ENCODE results near the gene VGLL4. TPM values are rescaled to one million over a fixed set of nuclear protein-coding genes. Genes with fewer than 3 reads are reported as not detected.

VGLL4 gene
- total RNA-seq, 1 experiment from 2014 or later = 26.9 TPM

DNA sequence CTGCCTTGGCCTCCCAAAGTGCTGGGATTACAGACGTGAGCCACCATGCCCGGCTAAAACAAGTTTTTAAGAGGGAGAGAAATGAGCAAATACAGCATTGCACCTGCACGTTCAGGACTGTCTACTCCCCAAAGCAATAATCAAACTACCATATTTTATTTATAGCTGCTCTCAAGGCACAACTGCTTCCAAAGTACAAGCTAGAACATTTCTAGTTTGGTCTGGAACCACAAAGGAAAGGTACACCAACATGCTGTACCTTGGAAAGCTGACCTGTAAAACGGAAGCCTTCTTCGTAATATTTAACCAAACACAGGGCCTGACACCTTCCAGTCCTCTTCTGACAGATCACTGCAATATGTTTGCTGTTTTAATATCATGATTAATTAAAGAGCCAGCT lies 14.5 kb upstream of the VGLL4 start:
- POLR2A ChIA-PET = no interaction called here
- peaks cover 0 to 4% of the 10 kb centered on the region in 2 experiments; a peak in 2 of 4 replicates for H3K4me1 ChIP-seq (ENCODE audit: control insufficient read depth in 1 of 2, insufficient read depth in 2 of 2, low read length in 2 of 2)
- no peaks in the 10 kb centered on the region for H3K9me2 ChIP-seq (ENCODE audit: insufficient read depth)
- TF ChIP-seq FOSL1 (IDR thresholded peaks at IDR 0.05; ENCODE audit: low read depth) (no peak), YY1 (IDR thresholded peaks at IDR 0.05; ENCODE audit: extremely low read depth, insufficient replicate concordance, low read depth, low read length) (no peak), RAD21 (IDR thresholded peaks at IDR 0.05; ENCODE audit: low read depth) (no peak), MAX (IDR thresholded peaks at IDR 0.05) (no peak)
- no peaks in the 10 kb centered on the region for H3K36me3 ChIP-seq (ENCODE audit: control insufficient read depth in 1 of 2, insufficient read depth in 2 of 2, low read length in 2 of 2)
- no peaks in the 10 kb centered on the region for H3K27me3 ChIP-seq (ENCODE audit: insufficient read depth, low read length)
- RAD21 ChIA-PET (ENCODE audit: low non-redundant PET in 1 of 2, low total read pairs in 2 of 2, uncharacterized antibody in 2 of 2, unreplicated experiment in 2 of 2) = no interaction called here
- H2AFZ ChIP-seq (ENCODE audit: low read depth, low read length, poor library complexity, severe bottlenecking) = no peak overlapping the region
- no TSS peak for BruUV-seq (replicated peaks)
- intact Hi-C loops (cut with micrococcal nuclease) = loop anchor here (10.0 kb wide), 1 partner anchor 503 kb away; the partner anchor contains the start of gene HRH1
- DNase-seq (ENCODE audit: low read depth, low spot score) = no peak
- ATAC-seq = no peak
- H3K9me3 ChIP-seq (ENCODE audit: control insufficient read depth in 1 of 2, insufficient read depth in 1 of 2, low read depth in 1 of 2, low read length in 2 of 2) = no peaks in the 10 kb centered on the region
- H3K79me2 ChIP-seq (ENCODE audit: insufficient read depth, low read length) = peaks cover 18% of the 10 kb centered on the region; the same call in 1 of the 2 replicates
- H3K4me2 ChIP-seq (ENCODE audit: low read length) = no peak overlapping the region
- H3K4me3 ChIP-seq (replicated peaks in 1 of 2; ENCODE audit: low read depth in 1 of 2, low read length in 2 of 2) = no peak overlapping the region
- no peak overlapping the region for H3K9ac ChIP-seq (ENCODE audit: low read length)
- H3K27ac ChIP-seq (ENCODE audit: low read depth, low read length) = no peak overlapping the region
- H4K20me1 ChIP-seq (ENCODE audit: insufficient read depth) = no peaks in the 10 kb centered on the region
- CTCF ChIA-PET = no interaction called here

DNA sequence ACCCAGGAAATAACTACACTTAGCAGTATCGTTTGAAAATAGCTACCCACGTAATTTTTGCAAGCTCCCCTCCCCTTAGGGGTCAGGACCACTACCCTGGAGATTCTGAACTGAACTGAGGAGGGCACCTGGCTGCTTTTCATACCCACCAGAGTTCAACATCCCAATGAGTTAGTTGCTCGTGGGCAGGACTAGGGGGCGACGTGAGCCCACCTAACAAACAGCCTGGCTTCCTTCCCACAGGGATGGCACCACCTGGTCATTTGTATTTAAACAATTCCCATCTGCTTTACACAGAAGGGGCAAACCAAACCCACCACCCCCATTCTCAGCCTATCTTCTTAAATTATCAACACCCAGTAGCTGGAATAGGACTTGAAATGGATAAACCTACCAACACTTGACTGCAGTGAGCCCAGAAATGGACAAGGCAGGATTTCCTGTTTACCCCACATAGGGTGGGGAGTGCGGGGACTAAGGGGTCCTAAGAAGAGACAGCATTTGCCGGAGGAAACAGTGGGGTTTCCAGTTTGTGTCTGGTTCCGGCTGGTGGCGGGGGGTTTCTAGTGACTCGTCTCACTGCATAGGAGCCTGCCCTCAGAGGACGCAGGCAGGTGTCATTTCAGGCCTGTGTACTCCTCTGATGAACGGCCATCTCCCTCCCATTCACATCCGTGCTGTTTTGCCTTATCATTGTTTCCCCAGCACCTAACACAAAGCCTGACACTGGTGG lies 11.6 kb upstream of the VGLL4 start:
- Histone ChIP-seq H3K9ac (ENCODE audit: low read length) (no peak overlapping the region), H3K9me3 (ENCODE audit: control insufficient read depth in 1 of 2, insufficient read depth in 1 of 2, low read depth in 1 of 2, low read length in 2 of 2) (no peaks in the 10 kb centered on the region), H3K4me1 (ENCODE audit: control insufficient read depth in 1 of 2, insufficient read depth in 2 of 2, low read length in 2 of 2) (no peaks in the 10 kb centered on the region), H4K20me1 (ENCODE audit: insufficient read depth) (0 out of 2 replicates have a peak, but pooled peaks cover 4% of the 10 kb centered on the region), H3K36me3 (ENCODE audit: control insufficient read depth in 1 of 2, insufficient read depth in 2 of 2, low read length in 2 of 2) (no peaks in the 10 kb centered on the region), H3K4me2 (ENCODE audit: low read length) (no peak overlapping the region), H3K27me3 (ENCODE audit: insufficient read depth, low read length) (no peaks in the 10 kb centered on the region), H3K9me2 (ENCODE audit: insufficient read depth) (no peaks in the 10 kb centered on the region), H2AFZ (ENCODE audit: low read depth, low read length, poor library complexity, severe bottlenecking) (no peak overlapping the region), H3K79me2 (ENCODE audit: insufficient read depth, low read length) (peaks cover 19% of the 10 kb centered on the region; the same call in 1 of the 2 replicates), H3K27ac (ENCODE audit: low read depth, low read length) (no peak overlapping the region), H3K4me3 (replicated peaks in 1 of 2; ENCODE audit: low read depth in 1 of 2, low read length in 2 of 2) (no peak overlapping the region)
- RAD21 ChIA-PET (ENCODE audit: low non-redundant PET in 1 of 2, low total read pairs in 2 of 2, uncharacterized antibody in 2 of 2, unreplicated experiment in 2 of 2) = no interaction called here
- peak; percentile 73 for ATAC-seq
- intact Hi-C loops (cut with micrococcal nuclease) = loop anchor here (1.0 to 10.0 kb wide), 2 partner anchors 149 to 501 kb away; partner anchors contain the start of gene HRH1
- no peak for TF ChIP-seq SRF (IDR thresholded peaks at IDR 0.05; ENCODE audit: low read depth)
- no peak for TF ChIP-seq ZNF274 (IDR thresholded peaks at IDR 0.05; ENCODE audit: low read depth, low read length)
- TF ChIP-seq POLR2A (IDR thresholded peaks at IDR 0.05; ENCODE audit: borderline replicate concordance, extremely low read depth, insufficient read depth, insufficient read length) = no peak
- TF ChIP-seq FOSL1 (IDR thresholded peaks at IDR 0.05; ENCODE audit: low read depth) = no peak
- TF ChIP-seq JUND (IDR thresholded peaks at IDR 0.05) = no peak
- no peak for TF ChIP-seq SIN3A (IDR thresholded peaks at IDR 0.05; ENCODE audit: low read depth)
- TF ChIP-seq RAD21 (IDR thresholded peaks at IDR 0.05; ENCODE audit: low read depth) = peak; percentile 66
- TF ChIP-seq, protein P1, sequence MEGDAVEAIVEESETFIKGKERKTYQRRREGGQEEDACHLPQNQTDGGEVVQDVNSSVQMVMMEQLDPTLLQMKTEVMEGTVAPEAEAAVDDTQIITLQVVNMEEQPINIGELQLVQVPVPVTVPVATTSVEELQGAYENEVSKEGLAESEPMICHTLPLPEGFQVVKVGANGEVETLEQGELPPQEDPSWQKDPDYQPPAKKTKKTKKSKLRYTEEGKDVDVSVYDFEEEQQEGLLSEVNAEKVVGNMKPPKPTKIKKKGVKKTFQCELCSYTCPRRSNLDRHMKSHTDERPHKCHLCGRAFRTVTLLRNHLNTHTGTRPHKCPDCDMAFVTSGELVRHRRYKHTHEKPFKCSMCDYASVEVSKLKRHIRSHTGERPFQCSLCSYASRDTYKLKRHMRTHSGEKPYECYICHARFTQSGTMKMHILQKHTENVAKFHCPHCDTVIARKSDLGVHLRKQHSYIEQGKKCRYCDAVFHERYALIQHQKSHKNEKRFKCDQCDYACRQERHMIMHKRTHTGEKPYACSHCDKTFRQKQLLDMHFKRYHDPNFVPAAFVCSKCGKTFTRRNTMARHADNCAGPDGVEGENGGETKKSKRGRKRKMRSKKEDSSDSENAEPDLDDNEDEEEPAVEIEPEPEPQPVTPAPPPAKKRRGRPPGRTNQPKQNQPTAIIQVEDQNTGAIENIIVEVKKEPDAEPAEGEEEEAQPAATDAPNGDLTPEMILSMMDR (IDR thresholded peaks at IDR 0.05 in 2 of 3, conservative IDR thresholded peaks at IDR 0.05 in 1 of 3; ENCODE audit: borderline replicate concordance in 1 of 3, insufficient read depth in 1 of 3, low read depth in 2 of 3, low read length in 2 of 3) = peak; percentile 40 to 50 (median 47); a peak in 5 of 6 replicates
- BruUV-seq (replicated peaks) = no TSS peak
- peak; percentile 4 for DNase-seq (ENCODE audit: low read depth, low spot score)
- POLR2A ChIA-PET = interaction anchor here (0.6 kb wide), 1 partner anchor 15 kb away, joined by 3 read pairs; no protein-coding TSS in a partner anchor
- CTCF ChIA-PET = interaction anchor here (1.4 kb wide), 1 partner anchor 276 kb away, joined by 3 read pairs; no protein-coding TSS in a partner anchor
